ENCODE data around the gene ITGA4.

ITGA4 gene

DNA sequence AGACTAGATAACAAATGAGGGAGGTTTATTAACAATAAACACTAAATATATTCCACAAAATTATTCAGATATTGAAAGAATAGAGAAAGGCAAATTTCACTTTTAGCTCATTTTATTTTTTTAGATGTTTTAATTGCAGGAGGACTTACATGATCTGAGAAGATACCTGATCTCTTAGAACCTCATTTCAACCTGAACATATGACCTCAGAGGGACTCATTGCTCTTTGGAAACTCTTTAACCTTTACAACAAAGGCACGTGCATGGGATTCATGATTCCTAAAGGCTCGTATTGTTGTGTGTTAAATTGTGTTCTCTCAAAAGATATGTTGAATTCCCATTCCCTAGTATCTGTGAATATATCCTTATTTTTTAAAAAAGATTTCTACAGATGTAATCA, 35.7 kb upstream of the ITGA4 start:
- H3K9ac ChIP-seq (ENCODE audit: low read length) = no peak overlapping the region
- H3K9me2 ChIP-seq (replicated peaks; ENCODE audit: insufficient read depth, low read length) = no peaks in the 10 kb centered on the region
- H3K79me2 ChIP-seq (ENCODE audit: insufficient read depth, low read length) = no peaks in the 10 kb centered on the region
- H4K20me1 ChIP-seq (ENCODE audit: low read depth, low read length) = no peaks in the 10 kb centered on the region
- H3K9me3 ChIP-seq (ENCODE audit: insufficient read depth, low read length) = no peaks in the 10 kb centered on the region
- no peak overlapping the region for H3K4me3 ChIP-seq (ENCODE audit: insufficient read depth, low read length, poor library complexity, severe bottlenecking)
- H3K27me3 ChIP-seq (ENCODE audit: low read length) = no peaks in the 10 kb centered on the region
- no peak overlapping the region for H3K4me2 ChIP-seq (ENCODE audit: low read depth, low read length, poor library complexity, severe bottlenecking)
- no peaks in the 10 kb centered on the region for H3K36me3 ChIP-seq (ENCODE audit: low read length)
- no peak overlapping the region for H3K27ac ChIP-seq (ENCODE audit: low read depth, low read length)
- no peak overlapping the region for H2AFZ ChIP-seq (ENCODE audit: low read depth, low read length, severe bottlenecking)
- no peak for TF ChIP-seq EZH2phosphoT487 (conservative IDR thresholded peaks at IDR 0.05; ENCODE audit: low read length)
- TF ChIP-seq, protein P1, sequence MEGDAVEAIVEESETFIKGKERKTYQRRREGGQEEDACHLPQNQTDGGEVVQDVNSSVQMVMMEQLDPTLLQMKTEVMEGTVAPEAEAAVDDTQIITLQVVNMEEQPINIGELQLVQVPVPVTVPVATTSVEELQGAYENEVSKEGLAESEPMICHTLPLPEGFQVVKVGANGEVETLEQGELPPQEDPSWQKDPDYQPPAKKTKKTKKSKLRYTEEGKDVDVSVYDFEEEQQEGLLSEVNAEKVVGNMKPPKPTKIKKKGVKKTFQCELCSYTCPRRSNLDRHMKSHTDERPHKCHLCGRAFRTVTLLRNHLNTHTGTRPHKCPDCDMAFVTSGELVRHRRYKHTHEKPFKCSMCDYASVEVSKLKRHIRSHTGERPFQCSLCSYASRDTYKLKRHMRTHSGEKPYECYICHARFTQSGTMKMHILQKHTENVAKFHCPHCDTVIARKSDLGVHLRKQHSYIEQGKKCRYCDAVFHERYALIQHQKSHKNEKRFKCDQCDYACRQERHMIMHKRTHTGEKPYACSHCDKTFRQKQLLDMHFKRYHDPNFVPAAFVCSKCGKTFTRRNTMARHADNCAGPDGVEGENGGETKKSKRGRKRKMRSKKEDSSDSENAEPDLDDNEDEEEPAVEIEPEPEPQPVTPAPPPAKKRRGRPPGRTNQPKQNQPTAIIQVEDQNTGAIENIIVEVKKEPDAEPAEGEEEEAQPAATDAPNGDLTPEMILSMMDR (IDR thresholded peaks at IDR 0.05; ENCODE audit: insufficient read depth, low read length, poor library complexity, severe bottlenecking) = no peak
- H3F3A ChIP-seq (ENCODE audit: insufficient read depth) = no peaks in the 10 kb centered on the region

- Histone ChIP-seq H3F3A (ENCODE audit: insufficient read depth) (no peaks in the 10 kb centered on the region), H3K9me3 (ENCODE audit: insufficient read depth, low read length) (no peaks in the 10 kb centered on the region), H3K79me2 (ENCODE audit: insufficient read depth, low read length) (no peaks in the 10 kb centered on the region), H3K9ac (ENCODE audit: low read length) (no peak overlapping the region), H3K27me3 (ENCODE audit: low read length) (no peaks in the 10 kb centered on the region), H3K36me3 (ENCODE audit: low read length) (no peaks in the 10 kb centered on the region), H4K20me1 (ENCODE audit: low read depth, low read length) (no peaks in the 10 kb centered on the region), H2AFZ (ENCODE audit: low read depth, low read length, severe bottlenecking) (no peak overlapping the region), H3K4me3 (ENCODE audit: insufficient read depth, low read length, poor library complexity, severe bottlenecking) (no peak overlapping the region), H3K4me2 (ENCODE audit: low read depth, low read length, poor library complexity, severe bottlenecking) (no peak overlapping the region), H3K27ac (ENCODE audit: low read depth, low read length) (no peak overlapping the region), H3K9me2 (replicated peaks; ENCODE audit: insufficient read depth, low read length) (no peaks in the 10 kb centered on the region)
- no peak for TF ChIP-seq EZH2phosphoT487 (conservative IDR thresholded peaks at IDR 0.05; ENCODE audit: low read length)
- TF ChIP-seq, protein P1 (IDR thresholded peaks at IDR 0.05; ENCODE audit: insufficient read depth, low read length, poor library complexity, severe bottlenecking) = no peak
Measured at GRCh38 chr2:181426672-181427071, 30.5 kb upstream of the ITGA4 start.

DNA sequence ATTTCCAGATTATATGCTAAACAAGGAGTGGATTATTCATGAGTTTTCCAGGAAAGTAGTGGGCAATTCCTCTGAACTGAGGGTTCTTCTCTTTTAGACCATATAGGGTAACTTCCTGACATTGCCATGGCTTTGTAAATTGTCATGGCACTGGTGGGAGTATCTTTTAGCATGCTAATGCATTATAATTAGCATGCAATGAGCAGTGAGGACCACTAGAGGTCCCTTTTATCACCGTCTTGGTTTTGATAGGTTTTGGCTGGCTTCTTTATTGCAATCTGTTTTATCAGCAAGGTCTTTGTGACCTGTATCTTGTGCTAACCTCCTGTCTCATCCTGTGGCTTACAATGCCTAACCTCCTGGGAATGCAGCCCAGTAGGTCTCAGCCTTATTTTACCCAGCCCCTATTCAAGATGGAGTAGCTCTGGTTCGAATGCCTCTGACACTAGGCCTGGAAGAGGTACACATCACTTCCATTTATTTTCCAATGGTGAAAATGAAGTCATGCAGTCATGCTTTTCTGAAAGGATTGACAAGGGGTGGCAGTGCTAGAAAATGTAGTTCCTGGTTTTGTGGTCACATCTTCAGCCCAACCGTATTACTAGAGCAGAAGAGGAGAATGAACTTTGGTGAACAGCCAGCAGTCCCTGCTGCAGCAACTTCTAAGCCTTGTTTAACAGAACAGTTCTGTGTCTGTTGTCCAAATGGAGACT, 26.6 kb upstream of the ITGA4 start:
- Histone ChIP-seq H3K4me2 (ENCODE audit: low read depth, low read length, poor library complexity, severe bottlenecking) (no peak overlapping the region), H3K9me2 (replicated peaks; ENCODE audit: insufficient read depth, low read length) (no peaks in the 10 kb centered on the region), H4K20me1 (ENCODE audit: low read depth, low read length) (no peaks in the 10 kb centered on the region), H3K36me3 (ENCODE audit: low read length) (no peaks in the 10 kb centered on the region), H3K27ac (ENCODE audit: low read depth, low read length) (no peak overlapping the region), H3K9ac (ENCODE audit: low read length) (no peak overlapping the region), H3K27me3 (ENCODE audit: low read length) (no peaks in the 10 kb centered on the region), H3K4me3 (ENCODE audit: insufficient read depth, low read length, poor library complexity, severe bottlenecking) (no peak overlapping the region), H3K9me3 (ENCODE audit: insufficient read depth, low read length) (no peaks in the 10 kb centered on the region), H3K79me2 (ENCODE audit: insufficient read depth, low read length) (no peaks in the 10 kb centered on the region), H3F3A (ENCODE audit: insufficient read depth) (no peaks in the 10 kb centered on the region), H2AFZ (ENCODE audit: low read depth, low read length, severe bottlenecking) (peak overlapping the region; percentile 16)
- TF ChIP-seq, protein P1 (IDR thresholded peaks at IDR 0.05; ENCODE audit: insufficient read depth, low read length, poor library complexity, severe bottlenecking) = peak; percentile 49
- no peak for TF ChIP-seq EZH2phosphoT487 (conservative IDR thresholded peaks at IDR 0.05; ENCODE audit: low read length)

Data from SU-DHL-6 (cell line).